Activated B cell treated with CpG ODN at 0.5 μM for 24 hours (primary cell): Measurements from ENCODE around the gene MCRIP1. TPM values are rescaled to one million over a fixed set of nuclear protein-coding genes. Genes with fewer than 3 reads are reported as not detected.

ENCODE experiments used
- ATAC-seq: fragments of 200-7000 bp; cut with Tn5 transposase; one replicate; pipeline ENCODE4 v1.10.0; 2021; ENCODE audit warnings: low read depth, mild to moderate bottlenecking, moderate library complexity
- CTCF ChIA-PET: fragments of 350-600 bp; sonication (Branson Sonifier 250); formaldehyde crosslinking; loops from one replicate; lab custom pipeline; 2021; ENCODE audit warnings: antibody characterized with exemption; lab: Charles Lee
- POLR2A ChIA-PET: fragments of 350-600 bp; sonication (Branson Sonifier 250); formaldehyde crosslinking; loops from one replicate; lab custom pipeline; 2021; ENCODE audit warnings: antibody characterized with exemption; lab: Charles Lee
- DNase-seq: peaks from one replicate; pipeline ENCODE4 v3.0.0; 2022
- H3K27ac Mint-ChIP-seq: one replicate; pipeline ENCODE4 v1.8.0; 2020; ENCODE audit warnings: mixed read lengths
- H3K27me3 Mint-ChIP-seq: one replicate; pipeline ENCODE4 v1.8.0; 2021; ENCODE audit warnings: mixed read lengths
- H3K36me3 Mint-ChIP-seq: one replicate; pipeline ENCODE4 v1.8.0; 2021; ENCODE audit warnings: low read depth, mixed read lengths
- H3K4me1 Mint-ChIP-seq: one replicate; pipeline ENCODE4 v1.8.0; 2021; ENCODE audit warnings: mixed read lengths
- H3K4me3 Mint-ChIP-seq: one replicate; pipeline ENCODE4 v1.8.0; 2020; ENCODE audit warnings: mild to moderate bottlenecking, mixed read lengths
- H3K9me3 Mint-ChIP-seq: one replicate; pipeline ENCODE4 v1.8.0; 2020; ENCODE audit warnings: mixed read lengths
- intact Hi-C: fragments of 100-400 bp; cut with micrococcal nuclease; formaldehyde crosslinking; loops from one replicate; pipeline ENCODE4 v1.15.1; 2024
- total RNA-seq: library from RNA; stranded (reverse); gene quantifications from 2 replicates; pipeline ENCODE4 v1.2.3, GENCODE V29; 2022
- TF ChIP-seq, protein P1 (sequence below): fragments of 200-600 bp; IDR thresholded peaks from one replicate; pipeline ENCODE4 v1.8.0; 2022; ENCODE audit warnings: antibody characterized with exemption, mild to moderate bottlenecking

Gene MCRIP1
- total RNA-seq, 1 donor from 2014 or later, result 75.0 TPM

DNA sequence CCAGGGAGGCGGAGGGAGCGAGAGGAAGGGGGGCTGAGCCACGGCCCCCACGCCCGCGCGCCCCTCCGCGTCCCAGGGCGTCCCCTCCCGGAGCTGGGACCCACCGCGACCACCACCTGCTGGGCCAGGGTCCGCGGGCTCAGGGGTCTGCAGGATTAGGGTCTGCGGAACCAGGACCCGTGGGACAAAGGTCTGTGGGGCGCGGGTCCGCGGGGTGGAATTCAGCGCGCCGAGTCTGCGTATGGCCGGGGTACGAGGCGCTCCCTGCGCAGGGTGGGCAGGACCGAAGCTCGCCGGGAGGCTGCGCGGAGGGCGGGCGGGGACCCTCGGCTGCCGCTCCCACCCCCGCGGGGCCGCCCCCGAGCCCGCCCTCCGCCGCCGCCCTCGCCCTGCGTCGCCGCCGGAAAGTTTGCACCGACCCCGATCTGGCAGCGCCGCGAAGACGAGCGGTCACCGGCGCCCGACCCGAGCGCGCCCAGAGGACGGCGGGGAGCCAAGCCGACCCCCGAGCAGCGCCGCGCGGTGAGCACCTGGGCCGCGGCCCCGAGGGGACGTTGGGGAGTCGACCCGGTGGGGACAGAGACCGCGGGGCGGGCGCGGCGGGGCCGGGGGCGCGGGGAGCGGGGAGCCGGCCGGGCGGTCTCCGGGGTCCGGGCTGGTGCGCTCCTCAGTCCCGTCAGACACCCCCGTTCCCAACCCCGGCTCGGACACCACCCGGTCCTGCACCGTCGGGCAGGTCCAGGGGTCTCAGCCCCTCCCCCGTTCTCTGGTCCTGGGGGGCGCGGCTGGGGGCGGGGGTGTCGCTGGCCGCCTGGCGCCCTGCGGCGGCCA, 29.1 kb downstream of the MCRIP1 start, which contains the start of gene GCGR:
Gene GCGR (plus strand): TSS at position 423 of the 831 bp plus-strand sequence. CDS start 4,869 bp downstream, outside the sequence.
- TF ChIP-seq, protein P1, sequence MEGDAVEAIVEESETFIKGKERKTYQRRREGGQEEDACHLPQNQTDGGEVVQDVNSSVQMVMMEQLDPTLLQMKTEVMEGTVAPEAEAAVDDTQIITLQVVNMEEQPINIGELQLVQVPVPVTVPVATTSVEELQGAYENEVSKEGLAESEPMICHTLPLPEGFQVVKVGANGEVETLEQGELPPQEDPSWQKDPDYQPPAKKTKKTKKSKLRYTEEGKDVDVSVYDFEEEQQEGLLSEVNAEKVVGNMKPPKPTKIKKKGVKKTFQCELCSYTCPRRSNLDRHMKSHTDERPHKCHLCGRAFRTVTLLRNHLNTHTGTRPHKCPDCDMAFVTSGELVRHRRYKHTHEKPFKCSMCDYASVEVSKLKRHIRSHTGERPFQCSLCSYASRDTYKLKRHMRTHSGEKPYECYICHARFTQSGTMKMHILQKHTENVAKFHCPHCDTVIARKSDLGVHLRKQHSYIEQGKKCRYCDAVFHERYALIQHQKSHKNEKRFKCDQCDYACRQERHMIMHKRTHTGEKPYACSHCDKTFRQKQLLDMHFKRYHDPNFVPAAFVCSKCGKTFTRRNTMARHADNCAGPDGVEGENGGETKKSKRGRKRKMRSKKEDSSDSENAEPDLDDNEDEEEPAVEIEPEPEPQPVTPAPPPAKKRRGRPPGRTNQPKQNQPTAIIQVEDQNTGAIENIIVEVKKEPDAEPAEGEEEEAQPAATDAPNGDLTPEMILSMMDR, result no peak
- Mint-ChIP-seq H3K36me3 (no peaks in the 10 kb centered on the region), H3K27ac (no peak within 1 kb of the TSS), H3K9me3 (no peaks in the 10 kb centered on the region), H3K27me3 (peaks cover 35% of the 10 kb centered on the region), H3K4me3 (no peak within 1 kb of the TSS), H3K4me1 (peaks cover 4% of the 10 kb centered on the region)
- ChIA-PET CTCF (no interaction called here), POLR2A (no interaction called here)
- DNase-seq, result no peak
- no peak for ATAC-seq
- intact Hi-C loops, result no loop called here

DNA sequence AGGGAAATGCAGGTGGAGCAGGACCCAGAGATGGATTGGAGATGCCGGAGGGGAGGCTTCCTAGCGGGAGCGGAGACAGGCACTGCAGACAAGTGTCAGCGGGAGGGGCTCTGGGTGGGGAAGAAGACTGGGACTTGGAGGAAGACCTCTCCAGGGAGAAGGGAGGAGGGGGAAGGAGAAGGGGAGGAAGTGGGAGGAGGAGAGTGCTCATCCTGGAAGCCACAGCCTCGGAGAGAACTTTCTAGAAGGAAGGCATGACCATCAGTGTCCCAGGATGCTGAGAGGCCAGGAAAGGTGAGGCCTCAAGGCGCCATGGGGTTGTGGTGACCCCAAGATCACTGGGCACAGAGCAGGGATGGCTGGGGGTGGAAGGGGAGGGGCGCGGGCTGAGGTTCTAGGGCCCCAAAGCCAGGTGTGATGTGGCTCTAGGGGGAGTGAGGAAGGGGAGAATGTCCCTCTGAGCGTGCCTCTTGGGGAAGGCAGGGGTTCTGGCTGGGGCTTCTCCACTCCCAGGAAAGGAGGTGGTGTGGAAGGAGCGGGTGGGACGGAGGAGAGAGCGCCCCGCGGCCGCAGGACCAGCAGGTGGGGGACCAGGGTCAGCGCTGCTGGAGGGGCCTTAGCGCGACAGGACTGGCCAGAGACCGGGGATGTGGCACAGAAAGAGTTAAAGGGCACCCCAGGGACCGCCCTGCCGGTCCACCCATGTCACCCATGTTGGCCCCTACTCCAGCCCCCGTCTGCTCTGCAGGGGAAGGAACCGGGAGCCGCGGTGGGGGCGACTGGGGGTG, 30.0 kb downstream of the MCRIP1 start:
- TF ChIP-seq, protein P1, result no peak
- no peaks in the 10 kb centered on the region for H3K36me3 Mint-ChIP-seq
- peaks cover 4% of the 10 kb centered on the region for H3K4me1 Mint-ChIP-seq
- H3K4me3 Mint-ChIP-seq, result no peak overlapping the region
- ATAC-seq, result no peak
- ChIA-PET CTCF (no interaction called here), POLR2A (no interaction called here)
- DNase-seq, result no peak
- intact Hi-C loops, result no loop called here
- H3K27ac Mint-ChIP-seq, result no peak overlapping the region
- no peaks in the 10 kb centered on the region for H3K9me3 Mint-ChIP-seq
- peaks cover 33% of the 10 kb centered on the region for H3K27me3 Mint-ChIP-seq

DNA sequence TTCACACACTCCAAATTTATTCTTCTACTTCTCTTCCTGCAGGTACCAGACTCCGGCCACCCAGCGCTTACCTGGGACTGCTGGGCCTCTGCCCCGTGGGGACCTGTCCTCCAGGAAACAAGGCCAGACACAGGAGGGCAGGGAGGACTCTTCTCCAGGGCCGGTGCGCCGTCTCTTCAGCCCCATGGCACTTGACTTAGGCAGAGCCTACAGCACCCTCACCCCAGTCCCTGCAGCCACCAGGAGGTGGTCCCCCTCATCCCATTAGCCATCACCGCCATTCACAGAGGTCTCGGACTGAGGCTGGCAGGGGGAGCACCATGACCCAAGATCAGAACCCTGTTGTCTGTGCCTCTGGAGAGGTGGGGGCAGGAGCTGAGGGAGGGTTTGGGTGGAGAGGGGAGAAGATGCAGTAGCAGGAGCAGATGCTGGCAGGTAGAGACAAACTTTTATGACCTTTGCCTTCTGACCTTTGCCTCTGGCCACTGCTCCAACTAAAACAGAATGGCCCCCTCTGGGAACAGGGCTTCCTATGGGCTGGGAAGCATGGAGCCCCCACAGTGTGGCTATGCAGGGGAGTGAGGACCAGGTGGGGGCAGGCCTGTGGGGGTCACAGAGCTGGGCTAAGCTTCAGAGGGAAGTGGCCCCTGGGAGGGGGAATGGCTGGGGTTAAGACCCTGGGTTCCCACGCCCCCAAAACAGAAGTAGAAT, 30.9 kb downstream of the MCRIP1 start:
- intact Hi-C loops, result no loop called here
- no peak for DNase-seq
- no peak overlapping the region for H3K4me3 Mint-ChIP-seq
- H3K27ac Mint-ChIP-seq, result no peak overlapping the region
- no peaks in the 10 kb centered on the region for H3K36me3 Mint-ChIP-seq
- TF ChIP-seq, protein P1, result no peak
- ChIA-PET CTCF (no interaction called here), POLR2A (no interaction called here)
- peaks cover 4% of the 10 kb centered on the region for H3K4me1 Mint-ChIP-seq
- no peak for ATAC-seq
- peaks cover 30% of the 10 kb centered on the region for H3K27me3 Mint-ChIP-seq
- no peaks in the 10 kb centered on the region for H3K9me3 Mint-ChIP-seq

DNA sequence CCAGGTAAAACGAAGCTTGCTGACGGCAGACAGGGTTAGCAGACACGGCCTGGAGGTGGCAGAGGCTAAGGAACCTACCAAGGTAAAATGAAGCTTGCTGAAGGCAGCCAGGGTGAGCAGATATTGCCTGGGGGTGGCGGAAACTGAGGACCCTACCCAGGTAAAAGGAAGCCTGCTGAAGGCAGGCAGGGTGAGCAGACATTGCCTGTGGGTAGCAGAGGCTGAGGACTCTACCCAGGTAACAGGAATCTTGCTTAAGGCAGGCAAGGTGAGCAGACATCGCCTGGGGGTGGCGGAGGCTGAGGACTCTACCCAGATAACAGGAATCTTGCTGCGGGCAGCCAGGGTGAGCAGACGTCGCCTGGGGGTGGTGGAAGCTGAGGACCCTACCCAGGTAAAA, 31.8 kb downstream of the MCRIP1 start:
- peaks cover 4% of the 10 kb centered on the region for H3K4me1 Mint-ChIP-seq
- intact Hi-C loops, result no loop called here
- POLR2A ChIA-PET, result no interaction called here

More for the DNA sequence above, 31.8 kb downstream of the MCRIP1 start:
- H3K36me3 Mint-ChIP-seq, result no peaks in the 10 kb centered on the region
- ATAC-seq (no peak), DNase-seq (no peak)
- no peaks in the 10 kb centered on the region for H3K9me3 Mint-ChIP-seq
- H3K4me3 Mint-ChIP-seq, result no peak overlapping the region
- H3K27me3 Mint-ChIP-seq, result peaks cover 30% of the 10 kb centered on the region
- TF ChIP-seq, protein P1, result no peak
- H3K27ac Mint-ChIP-seq, result no peak overlapping the region
- CTCF ChIA-PET, result no interaction called here
